HepG2 (cell line): ENCODE data around the gene DNMT3B. TPM values are rescaled to one million over a fixed set of nuclear protein-coding genes. Genes with fewer than 3 reads are reported as not detected.

Source experiments
- ATAC-seq: fragments of 200-7000 bp; cut with Tn5 transposase; 3 replicates; pipeline ENCODE4 v1.9.1; 2020; ENCODE audit warnings: mild to moderate bottlenecking, moderate library complexity
- BruUV-seq: library from RNA; stranded (reverse); fragments of 400-500 nt; replicated peaks from 2 replicates; lab custom pipeline; 2021; lab: Mats Ljungman, UMichigan
- CTCF ChIA-PET: fragments of 300-600 bp; formaldehyde crosslinking; extraction: SDS; loops from one replicate; lab custom pipeline; 2021; ENCODE audit warnings: low total read pairs, inconsistent platforms, low intra/inter-chr PET ratio; lab: Yijun Ruan, JAX
- POLR2A ChIA-PET: fragments of 350-600 bp; sonication (Branson Sonifier 250); formaldehyde crosslinking; loops from one replicate; lab custom pipeline; 2020; ENCODE audit warnings: antibody characterized with exemption, inconsistent platforms; lab: Yijun Ruan, JAX
- DNase-seq: peaks from one replicate; pipeline ENCODE4 v3.0.0-alpha.2; 2015; ENCODE audit warnings: low spot score
- FAIRE-seq: peaks from 3 replicates; lab custom pipeline; 2011; peaks lifted over from hg19 to GRCh38; lab: Jason Lieb, UNC
- H2AFZ ChIP-seq: one replicate; pipeline ENCODE4 v1.6.1; 2011; ENCODE audit warnings: low read length, inconsistent platforms
- H3K27ac ChIP-seq: fragments of 300-600 bp; 3 replicates; pipeline ENCODE4 v1.8.0; 2011; ENCODE audit warnings: mixed run types, mild to moderate bottlenecking, mixed read lengths, low read length, inconsistent platforms; ENCODE audit not compliant: insufficient read depth; ENCODE audit errors: extremely low read length
- H3K27me3 ChIP-seq, 2 experiments: fragments of 200-600 bp in 1 of 2; 2 replicates in 1 of 2; 3 replicates in 1 of 2; pipeline versions ENCODE4 v1.6.0 to v1.8.0; 2011; ENCODE audit warnings: low read length in 2 of 2, mild to moderate bottlenecking in 2 of 2, moderate library complexity in 2 of 2, inconsistent platforms in 1 of 2; ENCODE audit not compliant: insufficient read depth in 2 of 2, control insufficient read depth in 1 of 2
- H3K36me3 ChIP-seq, 2 experiments: fragments of 200-600 bp in 1 of 2; replicated peaks in 1 of 2; 2 replicates in 1 of 2; 3 replicates in 1 of 2; pipeline versions ENCODE4 v1.5.1 to v1.8.0; 2011; ENCODE audit warnings: low read length in 2 of 2, inconsistent platforms in 1 of 2; ENCODE audit not compliant: insufficient read depth in 2 of 2, control insufficient read depth in 1 of 2
- H3K4me1 ChIP-seq: 2 replicates; pipeline ENCODE4 v1.5.1; 2012; ENCODE audit warnings: low read length, inconsistent platforms; ENCODE audit not compliant: insufficient read depth
- H3K4me2 ChIP-seq: 2 replicates; pipeline ENCODE4 v1.6.0; 2011; ENCODE audit warnings: low read depth, low read length, inconsistent platforms
- H3K4me3 ChIP-seq, 3 experiments: fragments of 200-600 bp in 1 of 3; sonication (generic), shearing (Covaris generic) in 1 of 3; replicated peaks in 1 of 3; 2 replicates each; pipeline ENCODE4 v1.5.1; 2011 to 2016; ENCODE audit warnings: low read length in 3 of 3, inconsistent platforms in 2 of 3, low read depth in 2 of 3, mild to moderate bottlenecking in 2 of 3, control low read depth in 1 of 3, mixed read lengths in 1 of 3; ENCODE audit not compliant: insufficient read depth in 1 of 3
- H3K79me2 ChIP-seq: one replicate; pipeline ENCODE4 v1.6.1; 2011; ENCODE audit warnings: low read length, inconsistent platforms; ENCODE audit not compliant: insufficient read depth
- H3K9ac ChIP-seq: 2 replicates; pipeline ENCODE4 v1.6.0; 2011; ENCODE audit warnings: mild to moderate bottlenecking, low read depth, low read length, inconsistent platforms; ENCODE audit not compliant: insufficient read depth
- H3K9me3 ChIP-seq: 2 replicates; pipeline ENCODE4 v1.5.1; 2012; ENCODE audit warnings: mild to moderate bottlenecking, low read length
- H4K20me1 ChIP-seq: 2 replicates; pipeline ENCODE4 v1.6.0; 2011; ENCODE audit warnings: inconsistent platforms, mild to moderate bottlenecking, low read length, moderate library complexity; ENCODE audit not compliant: insufficient read depth
- ARID3A ChIP-seq: IDR thresholded peaks from 2 replicates; pipeline ENCODE4 v1.6.1; 2012; ENCODE audit warnings: low read depth, low read length, improper control_type of control experiment
- BCL6 ChIP-seq: IDR thresholded peaks from 2 replicates; pipeline ENCODE4 v1.6.1; 2016; ENCODE audit warnings: missing genetic modification reagents, missing compliant biosample characterization
- HNF4A ChIP-seq: sonication (generic); formaldehyde crosslinking; IDR thresholded peaks from 2 replicates; pipeline ENCODE4 v1.4.0; 2020; ENCODE audit warnings: missing genetic modification reagents
- MAZ ChIP-seq, 2 experiments: sonication (generic) in 1 of 2; formaldehyde crosslinking in 1 of 2; IDR thresholded peaks; 2 replicates each; pipeline versions ENCODE4 v1.5.0 to v1.6.1; 2012 to 2020; ENCODE audit warnings: low read depth in 2 of 2, mild to moderate bottlenecking in 2 of 2, borderline replicate concordance in 1 of 2, improper control_type of control experiment in 1 of 2, low read length in 1 of 2, missing genetic modification reagents in 1 of 2, moderate library complexity in 1 of 2
- MNT ChIP-seq: fragments of 450-650 bp; IDR thresholded peaks from 2 replicates; pipeline ENCODE4 v1.6.1; 2016
- NR2F6 ChIP-seq, 2 experiments: IDR thresholded peaks; 2 replicates each; pipeline ENCODE4 v1.6.1; 2016; ENCODE audit warnings: antibody characterized with exemption in 1 of 2, mild to moderate bottlenecking in 1 of 2
- SAP130 ChIP-seq: IDR thresholded peaks from 2 replicates; pipeline ENCODE4 v1.6.1; 2016; ENCODE audit warnings: low read depth
- SSRP1 ChIP-seq: IDR thresholded peaks from 2 replicates; pipeline ENCODE4 v1.6.1; 2016; ENCODE audit warnings: control low read depth
- TEAD3 ChIP-seq: optimal IDR thresholded peaks from 2 replicates; pipeline ENCODE3; 2016; ENCODE audit warnings: borderline replicate concordance
- USF2 ChIP-seq, 2 experiments: sonication (generic) in 1 of 2; formaldehyde crosslinking in 1 of 2; IDR thresholded peaks; 2 replicates each; pipeline versions ENCODE4 v1.5.1 to v1.6.1; 2011 to 2020; ENCODE audit warnings: borderline replicate concordance in 1 of 2, low read depth in 1 of 2, low read length in 1 of 2, mild to moderate bottlenecking in 1 of 2, missing genetic modification reagents in 1 of 2, moderate library complexity in 1 of 2
- ZBTB46 ChIP-seq: sonication (generic); formaldehyde crosslinking; IDR thresholded peaks from 2 replicates; pipeline ENCODE4 v1.4.0; 2020; ENCODE audit warnings: mild to moderate bottlenecking, missing genetic modification reagents, borderline replicate concordance
- WGBS: methylation state at CpG from one replicate; pipeline ENCODE4 v1.1.6; 2017; ENCODE audit warnings: low lambda C conversion rate; 5-methylcytosine and 5-hydroxymethylcytosine counted together
- in situ Hi-C: cut with HindIII; loops from 2 replicates; pipeline ENCODE4 v1.10.0; 2017; ENCODE audit warnings: low pct_unique_long_range_greater_than_20kb; ENCODE audit not compliant: extremely low pct_ligation_motif_present
- intact Hi-C: fragments of 100-400 bp; cut with micrococcal nuclease; formaldehyde crosslinking; loops from one replicate; pipeline ENCODE4 v1.10.0; 2022; ENCODE audit not compliant: unreplicated experiment
- polyA plus RNA-seq, 8 experiments: library from polyadenylated mRNA; depleted of rRNA in 3 of 8; stranded (reverse) in 7 of 8; unstranded in 1 of 8; fragments of >200 nt; fragmentation: Illumina TruSeq in 4 of 8; extraction: Trizol in 4 of 8; gene quantifications; 2 replicates each; pipeline versions ENCODE4 v1.2.1 to v1.2.3, GENCODE V29; 2011 to 2016; ENCODE audit warnings: low read depth in 4 of 8, missing spikeins in 1 of 8, mixed read lengths in 1 of 8; ENCODE audit not compliant: insufficient read depth in 1 of 8
- total RNA-seq, 5 experiments: library from RNA; depleted of rRNA; stranded (reverse); fragments of >200 nt; fragmentation: Illumina TruSeq; extraction: Trizol; gene quantifications; 2 replicates each; pipeline ENCODE4 v1.2.3, GENCODE V29; 2016; ENCODE audit warnings: low read depth in 1 of 5

DNMT3B gene
- total and polyA plus RNA-seq, 2 of the 13 experiments (the other 11 are each of a cell fraction or from before 2014, with no cell fraction given), result 3.8 to 13.9 TPM

- no TSS peak for BruUV-seq
- Histone ChIP-seq H3K4me3 (no peak overlapping the region), H3K36me3 (peaks cover 43 to 84% of the 10 kb centered on the region in 2 experiments), H3K4me1 (peaks cover 9% of the 10 kb centered on the region), H3K27ac (no peak overlapping the region), H3K9ac (no peak overlapping the region), H3K4me2 (no peak overlapping the region), H2AFZ (no peak overlapping the region), H4K20me1 (peaks cover 12% of the 10 kb centered on the region), H3K27me3 (no peaks in the 10 kb centered on the region), H3K9me3 (no peaks in the 10 kb centered on the region), H3K79me2 (peaks cover 20% of the 10 kb centered on the region)
- CTCF ChIA-PET, result no interaction called here
- peak; percentile 36 for ATAC-seq
- DNase-seq, result peak; percentile 66
- 70% methylated on average over 2 of the region's 2 CpGs for WGBS
- intact Hi-C loops, result no loop called here
- in situ Hi-C loops, result no loop called here
- no peak for FAIRE-seq
- POLR2A ChIA-PET, result no interaction called here
- TF ChIP-seq HNF4A (CRISPR knock-in tag) (0 out of 2 replicates have a peak, but pooled peaks have one; percentile 10), NR2F6 (IDR thresholded peaks at IDR 0.05) (no peak; the same call in 1 of the 2 replicates), NR2F6 (CRISPR knock-in tag; IDR thresholded peaks at IDR 0.05) (peak; percentile 36; the same call in 1 of the 2 replicates), BCL6 (CRISPR knock-in tag) (peak; percentile 11; the same call in 1 of the 2 replicates), SAP130 (CRISPR knock-in tag) (0 out of 2 replicates have a peak, but pooled peaks have one; percentile 39), TEAD3 (peak; percentile 20), ARID3A (peak; percentile 42; the same call in 1 of the 2 replicates), MNT (no peak), ZBTB46 (CRISPR knock-in tag) (no peak), USF2 (IDR thresholded peaks at IDR 0.05; ENCODE audit: low read depth, low read length) (no peak), USF2 (CRISPR knock-in tag; IDR thresholded peaks at IDR 0.05; ENCODE audit: borderline replicate concordance) (no peak), SSRP1 (CRISPR knock-in tag) (no peak), MAZ (IDR thresholded peaks at IDR 0.05; ENCODE audit: borderline replicate concordance, low read depth, low read length) (no peak), MAZ (CRISPR knock-in tag; IDR thresholded peaks at IDR 0.05; ENCODE audit: low read depth) (no peak)
Measured at GRCh38 chr20:32845786-32846185, 83.6 kb downstream of the DNMT3B start.
